H1 (cell line): ENCODE measurements around the gene PLK4.

Source experiments
- ATF3 ChIP-seq: IDR thresholded peaks from 2 replicates; pipeline ENCODE4 v1.6.1; 2011; ENCODE audit warnings: low read depth, mild to moderate bottlenecking, low read length; ENCODE audit not compliant: insufficient read depth
- CEBPB ChIP-seq: IDR thresholded peaks from 2 replicates; pipeline ENCODE4 v1.6.1; 2012; ENCODE audit warnings: low read depth, low read length

- TF ChIP-seq CEBPB, result no peak
- TF ChIP-seq ATF3, result no peak
These were observed 10.4 kb upstream of the PLK4 start for GRCh38 chr4:127870281-127870680.
